HepG2 (cell line): ENCODE measurements around the gene ERMP1. TPM values are rescaled to one million over a fixed set of nuclear protein-coding genes. Genes with fewer than 3 reads are reported as not detected.

Experiments
- ARID2 ChIP-seq: sonication (generic); formaldehyde crosslinking; IDR thresholded peaks from 2 replicates; pipeline ENCODE4 v1.8.1; 2022; ENCODE audit warnings: mild to moderate bottlenecking, missing genetic modification reagents, borderline replicate concordance
- ARNTL ChIP-seq: sonication (generic); formaldehyde crosslinking; IDR thresholded peaks from 2 replicates; pipeline ENCODE4 v1.4.0; 2020; ENCODE audit warnings: mild to moderate bottlenecking, missing genetic modification reagents
- CREM ChIP-seq, 2 experiments: sonication (generic) in 1 of 2; formaldehyde crosslinking in 1 of 2; IDR thresholded peaks; 2 replicates each; pipeline versions ENCODE4 v1.4.0 to v1.6.1; 2016 to 2020; ENCODE audit warnings: antibody characterized with exemption in 1 of 2, mild to moderate bottlenecking in 1 of 2, missing genetic modification reagents in 1 of 2
- DNMT1 ChIP-seq: sonication (generic); formaldehyde crosslinking; IDR thresholded peaks from 2 replicates; pipeline ENCODE4 v1.5.1; 2020; ENCODE audit warnings: mild to moderate bottlenecking, missing genetic modification reagents
- EP300 ChIP-seq, 3 experiments: sonication (generic) in 1 of 3; formaldehyde crosslinking in 1 of 3; IDR thresholded peaks; 2 replicates each; pipeline versions ENCODE4 v1.5.1 to v1.6.1; 2011 to 2020; ENCODE audit warnings: low read depth in 2 of 3, low read length in 2 of 3, borderline replicate concordance in 1 of 3, improper control_type of control experiment in 1 of 3, mild to moderate bottlenecking in 1 of 3, missing genetic modification reagents in 1 of 3, moderate library complexity in 1 of 3
- GFI1 ChIP-seq: sonication (generic); formaldehyde crosslinking; IDR thresholded peaks from 2 replicates; pipeline ENCODE4 v1.5.0; 2020; ENCODE audit warnings: missing genetic modification reagents, mild to moderate bottlenecking, borderline replicate concordance
- GTF2F1 ChIP-seq: fragments of 150-350 bp; IDR thresholded peaks from 2 replicates; pipeline ENCODE4 v1.6.1; 2014; ENCODE audit warnings: low read length
- HNF4G ChIP-seq, 2 experiments: sonication (generic) in 1 of 2; formaldehyde crosslinking in 1 of 2; IDR thresholded peaks; 2 replicates each; pipeline versions ENCODE4 v1.4.0 to v1.6.1; 2011 to 2020; ENCODE audit warnings: borderline replicate concordance in 2 of 2, low read depth in 2 of 2, mild to moderate bottlenecking in 2 of 2, low read length in 1 of 2, missing genetic modification reagents in 1 of 2, moderate library complexity in 1 of 2
- KDM4B ChIP-seq: sonication (generic); formaldehyde crosslinking; IDR thresholded peaks from 2 replicates; pipeline ENCODE4 v1.4.0; 2020; ENCODE audit warnings: missing genetic modification reagents
- MZF1 ChIP-seq: sonication (generic); formaldehyde crosslinking; IDR thresholded peaks from 2 replicates; pipeline ENCODE4 v1.8.1; 2023; ENCODE audit warnings: mild to moderate bottlenecking, missing genetic modification reagents, borderline replicate concordance
- REL ChIP-seq: sonication (generic); formaldehyde crosslinking; conservative IDR thresholded peaks from 2 replicates; pipeline ENCODE4 v1.8.0; 2022; ENCODE audit warnings: mild to moderate bottlenecking, missing genetic modification reagents, moderate library complexity
- REXO4 ChIP-seq: sonication (generic); formaldehyde crosslinking; IDR thresholded peaks from 2 replicates; pipeline ENCODE4 v1.8.0; 2022; ENCODE audit warnings: missing genetic modification reagents, mild to moderate bottlenecking, borderline replicate concordance
- RFXANK ChIP-seq: IDR thresholded peaks from 2 replicates; pipeline ENCODE4 v1.6.1; 2016
- SKIL ChIP-seq: sonication (generic); formaldehyde crosslinking; IDR thresholded peaks from 2 replicates; pipeline ENCODE4 v1.8.0; 2022; ENCODE audit warnings: missing genetic modification reagents, mild to moderate bottlenecking, moderate library complexity, borderline replicate concordance
- SPEN ChIP-seq: sonication (generic); formaldehyde crosslinking; IDR thresholded peaks from 2 replicates; pipeline ENCODE4 v1.5.1; 2020; ENCODE audit warnings: low read depth, mild to moderate bottlenecking, missing genetic modification reagents
- TFDP1 ChIP-seq: IDR thresholded peaks from 2 replicates; pipeline ENCODE4 v1.6.1; 2016; ENCODE audit warnings: missing compliant biosample characterization, missing genetic modification reagents, borderline replicate concordance
- ZBTB14 ChIP-seq: sonication (generic); formaldehyde crosslinking; IDR thresholded peaks from 2 replicates; pipeline ENCODE4 v1.4.0; 2020; ENCODE audit warnings: missing genetic modification reagents
- ZNF30 ChIP-seq: sonication (generic); formaldehyde crosslinking; IDR thresholded peaks from 2 replicates; pipeline ENCODE4 v1.5.0; 2020; ENCODE audit warnings: mild to moderate bottlenecking, missing genetic modification reagents
- ZNF557 ChIP-seq: sonication (generic); formaldehyde crosslinking; IDR thresholded peaks from 2 replicates; pipeline ENCODE4 v1.4.0; 2020; ENCODE audit warnings: missing genetic modification reagents
- ZNF616 ChIP-seq: sonication (generic); formaldehyde crosslinking; IDR thresholded peaks from 2 replicates; pipeline ENCODE4 v1.5.0; 2020; ENCODE audit warnings: low read depth, mild to moderate bottlenecking, missing genetic modification reagents
- ZNF691 ChIP-seq: sonication (generic); formaldehyde crosslinking; IDR thresholded peaks from 2 replicates; pipeline ENCODE4 v1.4.0; 2020; ENCODE audit warnings: missing genetic modification reagents, low read depth, mild to moderate bottlenecking, borderline replicate concordance
- ZNF703 ChIP-seq: sonication (generic); formaldehyde crosslinking; IDR thresholded peaks from 2 replicates; pipeline ENCODE4 v1.5.1; 2020; ENCODE audit warnings: missing genetic modification reagents, mild to moderate bottlenecking, moderate library complexity, borderline replicate concordance
- ZNF839 ChIP-seq: sonication (generic); formaldehyde crosslinking; IDR thresholded peaks from 2 replicates; pipeline ENCODE4 v1.4.0; 2020; ENCODE audit warnings: missing genetic modification reagents, mild to moderate bottlenecking, borderline replicate concordance
- polyA plus RNA-seq, 8 experiments: library from polyadenylated mRNA; depleted of rRNA in 3 of 8; stranded (reverse) in 7 of 8; unstranded in 1 of 8; fragments of >200 nt; fragmentation: Illumina TruSeq in 4 of 8; extraction: Trizol in 4 of 8; gene quantifications; 2 replicates each; pipeline versions ENCODE4 v1.2.1 to v1.2.3, GENCODE V29; 2011 to 2016; ENCODE audit warnings: low read depth in 4 of 8, missing spikeins in 1 of 8, mixed read lengths in 1 of 8; ENCODE audit not compliant: insufficient read depth in 1 of 8
- total RNA-seq, 5 experiments: library from RNA; depleted of rRNA; stranded (reverse); fragments of >200 nt; fragmentation: Illumina TruSeq; extraction: Trizol; gene quantifications; 2 replicates each; pipeline ENCODE4 v1.2.3, GENCODE V29; 2016; ENCODE audit warnings: low read depth in 1 of 5

ERMP1 gene
- total and polyA plus RNA-seq, 2 of the 13 experiments (the other 11 are each of a cell fraction or from before 2014, with no cell fraction given), result 40.9 to 65.4 TPM

GRCh38 chr9:5843794-5844471 lies 11.0 kb upstream of the ERMP1 start (continued):
- TF ChIP-seq SKIL (CRISPR knock-in tag), result peak; percentile 47; the same call in 1 of the 2 replicates
- no peak for TF ChIP-seq ZNF839 (CRISPR knock-in tag)
- TF ChIP-seq REL (CRISPR knock-in tag), result no peak
- TF ChIP-seq ZNF616 (CRISPR knock-in tag), result no peak
- TF ChIP-seq RFXANK (CRISPR knock-in tag), result no peak
- no peak for TF ChIP-seq ARNTL (CRISPR knock-in tag)
- TF ChIP-seq GTF2F1, result no peak
- no peak for TF ChIP-seq ZBTB14
- TF ChIP-seq ZNF557 (CRISPR knock-in tag), result no peak
- TF ChIP-seq KDM4B, result no peak
- TF ChIP-seq ZNF691, result no peak
- TF ChIP-seq TFDP1, result 0 out of 2 replicates have a peak, but pooled peaks have one; percentile 18
- TF ChIP-seq CREM (IDR thresholded peaks at IDR 0.05), result peak; percentile 61; the same call in 1 of the 2 replicates
- no peak for TF ChIP-seq CREM (CRISPR knock-in tag; IDR thresholded peaks at IDR 0.05)
- no peak for TF ChIP-seq ZNF30
- TF ChIP-seq HNF4G (IDR thresholded peaks at IDR 0.05; ENCODE audit: borderline replicate concordance, low read depth, low read length), result peak; percentile 19; the same call in 1 of the 2 replicates
- TF ChIP-seq HNF4G (CRISPR knock-in tag; IDR thresholded peaks at IDR 0.05; ENCODE audit: borderline replicate concordance, low read depth), result no peak
- TF ChIP-seq SPEN, result no peak; the same call in 1 of the 2 replicates
- no peak for TF ChIP-seq ARID2
- peak; percentile 77 for TF ChIP-seq GFI1 (CRISPR knock-in tag)
- TF ChIP-seq ZNF703 (CRISPR knock-in tag), result no peak
- no peak for TF ChIP-seq REXO4 (CRISPR knock-in tag)
- TF ChIP-seq MZF1 (CRISPR knock-in tag), result no peak
- no peak for TF ChIP-seq DNMT1
- TF ChIP-seq EP300 (IDR thresholded peaks at IDR 0.05; ENCODE audit: low read depth in 2 of 2, low read length in 2 of 2), result peak in 1 of 2 experiments; percentile 70; a peak in 1 of 4 replicates
- TF ChIP-seq EP300 (CRISPR knock-in tag; IDR thresholded peaks at IDR 0.05; ENCODE audit: borderline replicate concordance), result peak; percentile 38; the same call in 1 of the 2 replicates
